ENCODE results near the gene BAMBI.

The BAMBI gene

GRCh38 chr10:28709001-28709710, 31.8 kb downstream of the BAMBI start:
- DNase-seq, result no peak

- DNase-seq, result no peak
Observed at GRCh38 chr10:28710202-28710886, 33.0 kb downstream of the BAMBI start.

- no peak for DNase-seq
Observed at GRCh38 chr10:28711041-28711440, 33.7 kb downstream of the BAMBI start.

- DNase-seq, result no peak
Observed at GRCh38 chr10:28711776-28712175, 34.5 kb downstream of the BAMBI start.

- no peak for DNase-seq
Observed at GRCh38 chr10:28713626-28714352, 36.5 kb downstream of the BAMBI start.

GRCh38 chr10:28714401-28715053, 37.2 kb downstream of the BAMBI start:
- no peak for DNase-seq

GRCh38 chr10:28715246-28715645, 37.9 kb downstream of the BAMBI start:
- no peak for DNase-seq

- DNase-seq, result no peak
Observed at GRCh38 chr10:28715757-28716156, 38.4 kb downstream of the BAMBI start.

GRCh38 chr10:28716748-28717147, 39.4 kb downstream of the BAMBI start:
- DNase-seq, result no peak

GRCh38 chr10:28717656-28718201, 40.4 kb downstream of the BAMBI start:
- DNase-seq, result no peak

GRCh38 chr10:28719789-28720436, 42.6 kb downstream of the BAMBI start:
- no peak for DNase-seq

GRCh38 chr10:28721318-28721951, 44.1 kb downstream of the BAMBI start:
- no peak for DNase-seq

- peak; percentile 72 for DNase-seq
Observed at GRCh38 chr10:28722065-28722803, 44.9 kb downstream of the BAMBI start.

GRCh38 chr10:28728366-28728765, 51.0 kb downstream of the BAMBI start:
- DNase-seq, result no peak

GRCh38 chr10:28730031-28730778, 52.9 kb downstream of the BAMBI start:
- DNase-seq, result no peak

- no peak for DNase-seq
Observed at GRCh38 chr10:28732091-28732490, 54.8 kb downstream of the BAMBI start.

Measured in right forelimb (tissue), 1 donor.